Effector memory CD8-positive, alpha-beta T cell (primary cell): ENCODE results near the gene FAM110D.

ENCODE experiments used
- ATAC-seq: fragments of 150-1000 bp; cut with Tn5 transposase; replicated peaks from 2 replicates; pipeline ENCODE4 v1.10.0; 2021; ENCODE audit warnings: mild to moderate bottlenecking, moderate library complexity
- DNase-seq, 3 experiments: peaks; one replicate each; pipeline ENCODE4 v3.0.0; 2021
- H3K27ac Mint-ChIP-seq, 2 donors: one replicate each; pipeline ENCODE4 v1.8.0; 2022; ENCODE audit warnings: mild to moderate bottlenecking in 2 of 2, mixed read lengths in 2 of 2, moderate library complexity in 2 of 2
- H3K27me3 Mint-ChIP-seq, 2 donors: one replicate each; pipeline ENCODE4 v1.8.0; 2022; ENCODE audit warnings: mixed read lengths in 2 of 2
- H3K36me3 Mint-ChIP-seq: one replicate; pipeline ENCODE4 v1.8.0; 2022; ENCODE audit warnings: mild to moderate bottlenecking, moderate library complexity, mixed read lengths; ENCODE audit not compliant: insufficient read depth
- H3K4me1 Mint-ChIP-seq, 2 donors: one replicate each; pipeline ENCODE4 v1.8.0; 2022; ENCODE audit warnings: low read depth in 2 of 2, mixed read lengths in 2 of 2
- H3K4me3 Mint-ChIP-seq, 2 donors: one replicate each; pipeline ENCODE4 v1.8.0; 2022; ENCODE audit warnings: mild to moderate bottlenecking in 2 of 2, mixed read lengths in 2 of 2, moderate library complexity in 2 of 2
- H3K9me3 Mint-ChIP-seq, 2 donors: one replicate each; pipeline ENCODE4 v1.8.0; 2022; ENCODE audit warnings: mixed read lengths in 2 of 2

FAM110D gene

GRCh38 chr1:26177182-26177684 lies 18.4 kb downstream of the FAM110D start, which contains the start of gene CNKSR1:
Gene CNKSR1 (plus strand): TSS chr1:26177491. CDS start chr1:26177548, 57 bp downstream.
- H3K4me1 Mint-ChIP-seq, result no peaks in the 10 kb centered on the region
- H3K4me3 Mint-ChIP-seq, result no peak within 1 kb of the TSS
- DNase-seq, result no peak
- ATAC-seq, result no peak
- no peaks in the 10 kb centered on the region for H3K36me3 Mint-ChIP-seq
- no peaks in the 10 kb centered on the region for H3K9me3 Mint-ChIP-seq
- no peak within 1 kb of the TSS for H3K27ac Mint-ChIP-seq
- no peaks in the 10 kb centered on the region for H3K27me3 Mint-ChIP-seq

GRCh38 chr1:26180010-26180506 lies 21.2 kb downstream of the FAM110D start:
- no peak for DNase-seq
- Mint-ChIP-seq H3K36me3 (no peaks in the 10 kb centered on the region), H3K27ac (no peak overlapping the region), H3K4me1 (no peaks in the 10 kb centered on the region), H3K9me3 (no peaks in the 10 kb centered on the region), H3K4me3 (no peak overlapping the region), H3K27me3 (no peaks in the 10 kb centered on the region)
- ATAC-seq, result no peak

- H3K27me3 Mint-ChIP-seq, result no peaks in the 10 kb centered on the region
- no peak for ATAC-seq
- no peak for DNase-seq
- H3K36me3 Mint-ChIP-seq, result no peaks in the 10 kb centered on the region
- H3K27ac Mint-ChIP-seq, result peak overlapping the region in 1 of 2 donors; percentile 65
- H3K4me3 Mint-ChIP-seq, result no peak overlapping the region
- no peaks in the 10 kb centered on the region for H3K4me1 Mint-ChIP-seq
- H3K9me3 Mint-ChIP-seq, result no peaks in the 10 kb centered on the region
Observed at GRCh38 chr1:26181586-26182382, 22.9 kb downstream of the FAM110D start.

- no peak for ATAC-seq
- H3K4me3 Mint-ChIP-seq, result no peak overlapping the region
- H3K27me3 Mint-ChIP-seq, result no peaks in the 10 kb centered on the region
- no peak overlapping the region for H3K27ac Mint-ChIP-seq
- H3K4me1 Mint-ChIP-seq, result no peaks in the 10 kb centered on the region
- no peaks in the 10 kb centered on the region for H3K9me3 Mint-ChIP-seq
- DNase-seq, result no peak
- no peaks in the 10 kb centered on the region for H3K36me3 Mint-ChIP-seq
Observed at GRCh38 chr1:26182383-26182696, 23.5 kb downstream of the FAM110D start.

DNA sequence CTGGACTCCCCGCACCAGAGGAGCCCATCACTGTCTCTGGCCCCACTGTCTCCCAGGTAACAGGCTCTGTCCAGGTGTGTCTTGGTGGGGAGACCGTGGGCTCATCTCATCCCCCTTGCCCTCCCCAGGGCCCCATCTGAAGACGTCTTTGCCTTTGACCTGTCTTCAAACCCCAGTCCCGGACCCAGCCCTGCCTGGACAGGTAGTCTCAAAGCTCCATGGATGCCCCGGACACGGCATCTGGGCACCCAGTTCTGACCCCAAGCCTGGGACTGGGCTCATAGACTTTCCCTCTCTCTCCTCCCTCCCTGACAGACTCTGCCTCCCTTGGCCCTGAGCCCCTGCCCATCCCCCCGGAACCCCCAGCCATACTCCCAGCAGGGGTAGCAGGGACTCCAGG lies 25.2 kb downstream of the FAM110D start:
- Mint-ChIP-seq H3K36me3 (no peaks in the 10 kb centered on the region), H3K4me3 (no peak overlapping the region), H3K4me1 (no peaks in the 10 kb centered on the region), H3K27ac (no peak overlapping the region), H3K27me3 (no peaks in the 10 kb centered on the region), H3K9me3 (no peaks in the 10 kb centered on the region)
- DNase-seq, result no peak
- ATAC-seq, result no peak

DNA sequence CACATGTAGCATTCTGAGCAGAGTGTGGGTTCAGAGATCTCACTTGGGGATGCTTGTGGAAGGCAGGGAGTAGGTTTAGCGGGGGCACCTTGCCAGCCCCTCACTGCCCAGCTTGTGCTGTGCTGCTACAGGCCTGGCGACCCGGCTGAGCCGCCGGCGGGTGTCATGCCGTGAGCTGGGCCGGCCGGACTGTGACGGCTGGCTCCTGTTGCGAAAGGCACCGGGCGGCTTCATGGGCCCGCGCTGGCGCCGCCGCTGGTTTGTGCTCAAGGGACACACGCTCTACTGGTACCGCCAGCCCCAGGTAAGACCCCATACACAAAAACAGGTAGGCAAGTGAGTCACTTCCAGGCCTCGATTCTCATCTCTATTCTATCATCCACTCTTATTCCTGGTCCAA lies 26.0 kb downstream of the FAM110D start:
- Mint-ChIP-seq H3K36me3 (no peaks in the 10 kb centered on the region), H3K4me1 (no peaks in the 10 kb centered on the region), H3K27me3 (no peaks in the 10 kb centered on the region), H3K27ac (no peak overlapping the region), H3K9me3 (no peaks in the 10 kb centered on the region), H3K4me3 (no peak overlapping the region)
- DNase-seq (no peak), ATAC-seq (no peak)

- Mint-ChIP-seq H3K36me3 (no peaks in the 10 kb centered on the region), H3K4me3 (no peak overlapping the region), H3K9me3 (no peaks in the 10 kb centered on the region), H3K4me1 (peaks cover 4 to 7% of the 10 kb centered on the region in 2 donors), H3K27ac (no peak overlapping the region), H3K27me3 (peaks cover 0 to 7% of the 10 kb centered on the region in 2 donors)
- ATAC-seq (no peak), DNase-seq (no peak)
Observed at GRCh38 chr1:26187882-26188281, 29.0 kb downstream of the FAM110D start.

DNA sequence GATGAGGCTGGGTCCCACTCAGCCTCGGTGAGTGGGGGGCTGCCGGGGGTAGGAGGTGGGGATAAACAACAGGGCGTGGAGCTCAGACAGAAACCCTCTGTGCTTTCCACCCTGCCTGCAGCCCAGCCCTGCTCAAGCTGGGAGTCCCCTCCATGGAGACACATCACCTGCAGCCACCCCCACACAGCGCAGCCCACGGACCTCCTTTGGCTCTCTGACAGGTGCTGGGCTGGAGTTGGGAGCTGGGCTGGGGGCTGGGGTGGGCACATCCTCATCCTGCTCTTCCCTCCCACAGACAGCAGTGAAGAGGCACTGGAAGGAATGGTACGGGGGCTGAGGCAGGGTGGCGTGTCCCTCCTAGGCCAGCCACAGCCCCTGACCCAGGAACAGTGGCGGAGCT lies 29.6 kb downstream of the FAM110D start:
- H3K9me3 Mint-ChIP-seq, result no peaks in the 10 kb centered on the region
- no peak overlapping the region for H3K27ac Mint-ChIP-seq
- H3K4me1 Mint-ChIP-seq, result peaks cover 4 to 7% of the 10 kb centered on the region in 2 donors
- DNase-seq (no peak), ATAC-seq (no peak)
- no peaks in the 10 kb centered on the region for H3K36me3 Mint-ChIP-seq
- H3K27me3 Mint-ChIP-seq, result peaks cover 0 to 7% of the 10 kb centered on the region in 2 donors
- H3K4me3 Mint-ChIP-seq, result no peak overlapping the region

DNA sequence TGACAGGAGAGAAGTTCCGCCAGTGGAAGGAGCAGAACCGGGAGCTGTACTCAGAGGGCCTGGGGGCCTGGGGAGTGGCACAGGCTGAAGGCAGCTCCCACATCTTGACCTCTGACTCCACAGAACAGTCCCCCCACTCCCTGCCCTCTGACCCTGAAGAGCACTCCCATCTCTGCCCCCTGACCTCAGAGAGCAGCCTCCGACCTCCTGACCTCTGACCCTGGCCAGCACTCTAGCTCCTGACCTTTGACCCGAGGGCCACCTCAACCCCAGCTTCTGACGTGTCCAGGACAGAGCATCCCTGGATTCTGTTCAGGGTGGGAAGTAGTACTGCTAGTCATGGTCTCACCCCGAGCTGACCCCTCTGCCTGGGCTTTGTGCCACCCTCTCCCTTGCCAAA lies 30.5 kb downstream of the FAM110D start:
- Mint-ChIP-seq H3K36me3 (no peaks in the 10 kb centered on the region), H3K27ac (peak overlapping the region in 1 of 2 donors; percentile 9), H3K9me3 (no peaks in the 10 kb centered on the region), H3K4me1 (peaks cover 4 to 7% of the 10 kb centered on the region in 2 donors), H3K4me3 (no peak overlapping the region), H3K27me3 (peaks cover 0 to 7% of the 10 kb centered on the region in 2 donors)
- ATAC-seq (no peak), DNase-seq (no peak)

DNA sequence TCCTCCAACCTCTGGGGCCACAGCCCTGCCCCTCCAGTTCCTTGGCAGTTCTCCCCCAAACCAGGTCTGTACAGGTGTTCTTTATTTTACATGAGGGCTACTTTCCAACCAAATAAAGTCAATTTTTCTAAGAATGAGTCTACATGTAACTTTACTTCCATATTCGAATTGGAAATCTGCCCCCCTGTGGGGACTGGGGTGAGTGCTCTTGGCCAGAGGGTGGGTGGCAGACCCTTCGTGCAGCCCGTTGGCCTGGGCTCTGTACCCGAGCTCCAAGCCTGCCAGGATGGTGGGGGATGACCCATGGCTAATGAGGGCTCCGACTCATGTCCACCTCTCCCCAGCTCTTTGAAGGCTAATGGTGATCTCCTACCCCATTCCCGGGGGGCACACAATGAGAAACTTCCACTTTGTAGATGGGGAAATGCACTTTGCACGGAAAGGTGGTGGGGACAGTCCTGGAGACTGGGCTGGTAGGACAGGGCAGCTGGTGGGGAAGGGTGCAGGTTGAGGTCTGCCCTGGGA lies 30.9 kb downstream of the FAM110D start:
- no peaks in the 10 kb centered on the region for H3K36me3 Mint-ChIP-seq
- peaks cover 0 to 7% of the 10 kb centered on the region in 2 donors for H3K27me3 Mint-ChIP-seq
- DNase-seq, result no peak
- H3K27ac Mint-ChIP-seq, result peak overlapping the region in 1 of 2 donors; percentile 9
- no peak overlapping the region for H3K4me3 Mint-ChIP-seq
- no peaks in the 10 kb centered on the region for H3K9me3 Mint-ChIP-seq
- H3K4me1 Mint-ChIP-seq, result peaks cover 4 to 7% of the 10 kb centered on the region in 2 donors
- no peak for ATAC-seq

DNA sequence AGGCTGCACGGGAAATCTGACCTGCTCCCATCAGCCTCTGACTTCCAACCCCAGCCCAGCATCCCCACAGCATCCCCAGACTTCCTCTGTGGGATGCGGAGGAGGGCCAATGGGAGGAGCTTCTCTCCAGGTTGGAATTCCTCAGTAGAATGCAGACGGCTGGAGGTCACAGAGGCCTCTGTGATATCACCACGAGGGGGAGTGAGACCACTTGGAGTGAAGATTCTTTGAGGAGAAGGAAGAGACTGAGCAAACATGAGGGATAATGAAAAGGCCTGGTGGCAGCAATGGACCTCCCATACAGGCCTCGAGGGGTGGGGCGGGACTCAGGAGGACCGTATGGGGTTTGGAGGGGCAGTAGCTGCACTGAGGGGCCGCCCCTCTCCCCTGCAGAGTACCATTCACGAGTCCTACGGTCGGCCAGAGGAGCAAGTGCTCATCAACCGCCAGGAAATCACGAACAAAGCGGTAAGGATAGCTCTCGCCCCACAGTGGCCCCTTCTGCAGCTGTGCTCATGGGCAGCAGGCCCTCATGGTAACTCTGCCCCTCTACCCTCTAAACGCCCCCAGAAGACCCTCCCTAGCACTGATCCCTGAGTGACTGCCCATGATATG lies 31.6 kb downstream of the FAM110D start, which contains the start of gene CATSPER4:
Gene CATSPER4 (plus strand): TSS at position 230 of the 615 bp plus-strand sequence. CDS start 26 bp downstream, at position 256.
- Mint-ChIP-seq H3K9me3 (no peaks in the 10 kb centered on the region), H3K4me3 (no peak within 1 kb of the TSS), H3K36me3 (no peaks in the 10 kb centered on the region), H3K4me1 (peaks cover 4 to 7% of the 10 kb centered on the region in 2 donors), H3K27ac (peak within 1 kb of the TSS in 1 of 2 donors; percentile 9), H3K27me3 (peaks cover 0 to 7% of the 10 kb centered on the region in 2 donors)
- ATAC-seq (peak; percentile 24), DNase-seq (no peak)

GRCh38 chr1:26191739-26192138 lies 32.9 kb downstream of the FAM110D start:
- Mint-ChIP-seq H3K4me3 (no peak overlapping the region), H3K36me3 (no peaks in the 10 kb centered on the region), H3K4me1 (peaks cover 4 to 7% of the 10 kb centered on the region in 2 donors), H3K27me3 (peaks cover 0 to 7% of the 10 kb centered on the region in 2 donors), H3K27ac (no peak overlapping the region), H3K9me3 (no peaks in the 10 kb centered on the region)
- DNase-seq (no peak), ATAC-seq (no peak)

DNA sequence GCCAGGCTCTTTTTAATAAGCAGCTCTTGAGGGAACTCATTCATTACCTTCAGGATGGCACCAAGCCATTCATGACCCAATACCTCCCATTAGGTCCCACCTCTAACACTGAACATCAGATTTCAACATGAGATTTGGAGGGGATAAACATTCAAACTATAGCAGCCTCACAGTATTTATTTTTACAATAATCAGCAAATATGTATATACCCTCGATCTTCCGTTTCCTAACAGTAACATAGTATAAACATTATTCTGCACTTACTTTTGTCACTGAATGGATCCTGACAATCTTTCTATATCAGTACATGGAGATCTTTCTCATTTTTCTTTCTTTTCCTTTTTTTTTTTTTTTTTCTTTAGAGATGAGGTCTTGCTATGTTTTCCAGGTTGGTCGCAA lies 36.9 kb downstream of the FAM110D start:
- DNase-seq (no peak), ATAC-seq (no peak)
- Mint-ChIP-seq H3K27me3 (peaks cover 7 to 16% of the 10 kb centered on the region in 2 donors), H3K4me1 (peaks cover 11% of the 10 kb centered on the region in 2 donors), H3K4me3 (no peak overlapping the region), H3K27ac (no peak overlapping the region), H3K9me3 (no peaks in the 10 kb centered on the region), H3K36me3 (no peaks in the 10 kb centered on the region)
